A549 (cell line): Measurements from ENCODE around the gene TMEM91.

Experiments
- CTCF ChIP-seq: fragments of >200 bp; sonication (Bioruptor Twin); formaldehyde crosslinking; IDR thresholded peaks from 3 replicates; pipeline ENCODE4 v1.5.1; 2016
- POLR2A ChIP-seq: IDR thresholded peaks from 2 replicates; pipeline ENCODE4 v1.6.1; 2012; ENCODE audit warnings: mild to moderate bottlenecking, low read length

- TF ChIP-seq CTCF (no peak), POLR2A (no peak)
Measured at GRCh38 chr19:41422456-41422855, 46.1 kb downstream of the TMEM91 start.
